Measurements from ENCODE around the gene FLNB.

DNA sequence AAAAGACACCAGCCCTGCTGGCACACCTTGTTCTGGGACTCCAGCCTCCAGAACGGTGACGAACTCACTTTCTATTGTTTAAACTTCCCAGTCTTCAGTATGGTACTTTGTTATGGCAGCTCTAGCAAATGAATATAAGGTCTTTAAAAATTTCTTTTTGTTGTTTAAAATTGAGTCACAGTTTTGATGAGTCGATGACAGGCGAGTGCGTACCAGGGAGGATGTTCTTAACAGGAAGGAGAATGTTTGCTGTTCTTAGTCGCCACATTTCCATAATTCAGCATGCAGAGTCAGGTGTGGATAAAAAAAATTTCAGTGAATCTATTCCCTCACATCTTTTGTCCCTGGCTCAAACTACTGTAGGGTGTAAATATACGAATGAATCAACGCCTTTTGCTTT is 190.1 kb downstream of the FLNB start:
- TF ChIP-seq, protein P1, sequence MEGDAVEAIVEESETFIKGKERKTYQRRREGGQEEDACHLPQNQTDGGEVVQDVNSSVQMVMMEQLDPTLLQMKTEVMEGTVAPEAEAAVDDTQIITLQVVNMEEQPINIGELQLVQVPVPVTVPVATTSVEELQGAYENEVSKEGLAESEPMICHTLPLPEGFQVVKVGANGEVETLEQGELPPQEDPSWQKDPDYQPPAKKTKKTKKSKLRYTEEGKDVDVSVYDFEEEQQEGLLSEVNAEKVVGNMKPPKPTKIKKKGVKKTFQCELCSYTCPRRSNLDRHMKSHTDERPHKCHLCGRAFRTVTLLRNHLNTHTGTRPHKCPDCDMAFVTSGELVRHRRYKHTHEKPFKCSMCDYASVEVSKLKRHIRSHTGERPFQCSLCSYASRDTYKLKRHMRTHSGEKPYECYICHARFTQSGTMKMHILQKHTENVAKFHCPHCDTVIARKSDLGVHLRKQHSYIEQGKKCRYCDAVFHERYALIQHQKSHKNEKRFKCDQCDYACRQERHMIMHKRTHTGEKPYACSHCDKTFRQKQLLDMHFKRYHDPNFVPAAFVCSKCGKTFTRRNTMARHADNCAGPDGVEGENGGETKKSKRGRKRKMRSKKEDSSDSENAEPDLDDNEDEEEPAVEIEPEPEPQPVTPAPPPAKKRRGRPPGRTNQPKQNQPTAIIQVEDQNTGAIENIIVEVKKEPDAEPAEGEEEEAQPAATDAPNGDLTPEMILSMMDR (IDR thresholded peaks at IDR 0.05): no peak
- TF ChIP-seq POLR2A (IDR thresholded peaks at IDR 0.05): no peak
